ENCODE data around the gene UBE3C.

The UBE3C gene

GRCh38 chr7:157132796-157133195, 5.9 kb upstream of the UBE3C start:
- TF ChIP-seq TAF1 (IDR thresholded peaks at IDR 0.05; ENCODE audit: borderline replicate concordance, insufficient read depth, low read length) = no peak
- no peak for TF ChIP-seq SIN3A (IDR thresholded peaks at IDR 0.05; ENCODE audit: borderline replicate concordance, insufficient read depth, low read length)

- TF ChIP-seq REST (IDR thresholded peaks at IDR 0.05; ENCODE audit: insufficient read depth in 1 of 2, low read depth in 2 of 2, low read length in 2 of 2) (no peak), POLR2AphosphoS5 (IDR thresholded peaks at IDR 0.05; ENCODE audit: low read depth, low read length) (no peak), TAF1 (IDR thresholded peaks at IDR 0.05; ENCODE audit: borderline replicate concordance, insufficient read depth, low read length) (no peak), SIN3A (IDR thresholded peaks at IDR 0.05; ENCODE audit: borderline replicate concordance, insufficient read depth, low read length) (no peak), FOXP2 (optimal IDR thresholded peaks at IDR 0.05; ENCODE audit: borderline replicate concordance, extremely low read depth, extremely low read length, insufficient read depth) (no peak)
These were observed 5.4 kb upstream of the UBE3C start for GRCh38 chr7:157133304-157133703.

DNA sequence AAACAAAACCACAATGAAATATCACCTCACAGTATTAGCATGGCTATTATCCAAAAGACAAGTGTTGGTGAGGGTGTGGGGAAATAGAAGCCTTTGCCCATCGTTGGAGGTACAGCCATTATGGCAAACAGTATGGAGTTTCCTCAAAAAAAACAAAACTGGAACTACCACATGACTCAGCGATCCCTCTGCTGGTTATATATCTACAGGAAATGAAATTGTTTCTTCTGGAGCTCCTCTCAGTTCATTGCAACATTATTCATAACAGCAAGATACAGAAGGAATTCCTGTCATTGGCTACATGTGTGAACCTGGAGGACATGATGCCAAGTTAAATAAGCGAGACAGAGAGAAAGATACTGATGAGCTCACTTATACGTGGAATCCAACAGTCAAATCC, 2.4 kb upstream of the UBE3C start:
- no peak for TF ChIP-seq TAF1 (IDR thresholded peaks at IDR 0.05; ENCODE audit: borderline replicate concordance, insufficient read depth, low read length)
- no peak for TF ChIP-seq REST (IDR thresholded peaks at IDR 0.05; ENCODE audit: insufficient read depth in 1 of 2, low read depth in 2 of 2, low read length in 2 of 2)
- TF ChIP-seq POLR2AphosphoS5 (IDR thresholded peaks at IDR 0.05; ENCODE audit: low read depth, low read length) = no peak
- TF ChIP-seq FOXP2 (optimal IDR thresholded peaks at IDR 0.05; ENCODE audit: borderline replicate concordance, extremely low read depth, extremely low read length, insufficient read depth) = no peak
- TF ChIP-seq SIN3A (IDR thresholded peaks at IDR 0.05; ENCODE audit: borderline replicate concordance, insufficient read depth, low read length) = no peak

DNA sequence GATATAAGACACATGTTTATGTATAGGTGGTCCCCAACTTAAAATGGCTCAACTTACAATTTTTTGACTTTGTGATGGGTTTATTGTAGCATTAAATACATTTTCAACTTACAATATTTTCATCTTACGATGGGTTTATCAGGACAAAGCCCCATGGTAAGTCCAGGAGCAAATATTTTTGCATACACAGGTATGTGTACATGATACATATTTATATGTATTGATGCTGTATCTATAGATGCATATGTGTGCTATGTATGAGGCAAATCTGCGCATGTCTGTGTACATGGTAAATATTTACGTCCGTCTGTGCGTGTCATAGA, 664 bp upstream of the UBE3C start:
- TF ChIP-seq FOXP2 (optimal IDR thresholded peaks at IDR 0.05; ENCODE audit: borderline replicate concordance, extremely low read depth, extremely low read length, insufficient read depth) = no peak
- no peak for TF ChIP-seq TAF1 (IDR thresholded peaks at IDR 0.05; ENCODE audit: borderline replicate concordance, insufficient read depth, low read length)
- TF ChIP-seq SIN3A (IDR thresholded peaks at IDR 0.05; ENCODE audit: borderline replicate concordance, insufficient read depth, low read length) = no peak
- TF ChIP-seq REST (IDR thresholded peaks at IDR 0.05; ENCODE audit: insufficient read depth in 1 of 2, low read depth in 2 of 2, low read length in 2 of 2) = no peak
- no peak for TF ChIP-seq POLR2AphosphoS5 (IDR thresholded peaks at IDR 0.05; ENCODE audit: low read depth, low read length)

DNA sequence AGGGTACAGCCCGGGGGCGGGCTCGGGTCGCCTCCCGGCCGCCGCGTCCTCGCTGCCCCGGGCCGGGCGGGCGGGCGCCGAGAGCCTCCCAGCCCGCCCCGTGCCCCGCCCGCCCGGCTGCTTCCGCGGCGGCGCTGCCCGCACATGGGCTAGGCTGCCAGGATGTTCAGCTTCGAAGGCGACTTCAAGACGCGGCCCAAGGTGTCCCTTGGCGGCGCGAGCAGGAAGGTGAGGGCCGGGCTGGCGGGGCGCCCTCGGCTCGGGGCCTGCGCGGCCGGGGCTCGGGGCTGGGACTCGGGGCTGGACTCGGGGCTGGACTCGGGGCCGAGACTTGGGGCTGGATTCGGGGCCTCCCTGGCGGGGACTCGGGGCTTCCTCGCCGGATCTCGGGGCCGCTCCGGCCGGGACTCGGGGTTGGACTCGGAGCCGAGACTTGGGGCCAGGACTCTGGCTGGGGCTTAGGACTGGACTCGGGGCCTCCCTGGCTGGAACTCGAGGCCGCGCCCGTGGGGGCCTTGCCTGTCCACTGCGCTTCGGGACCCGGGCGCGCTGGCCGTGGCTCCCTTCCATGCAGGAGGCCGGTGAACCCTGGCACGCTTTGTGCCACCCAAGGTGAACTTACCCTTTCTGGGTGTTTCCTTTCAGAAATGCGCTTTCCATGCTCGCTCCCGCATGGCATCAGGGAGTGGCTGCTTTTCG, 534 bp downstream of the UBE3C start:
- TF ChIP-seq FOXP2 (optimal IDR thresholded peaks at IDR 0.05; ENCODE audit: borderline replicate concordance, extremely low read depth, extremely low read length, insufficient read depth) = no peak
- no peak for TF ChIP-seq SIN3A (IDR thresholded peaks at IDR 0.05; ENCODE audit: borderline replicate concordance, insufficient read depth, low read length)
- no peak for TF ChIP-seq REST (IDR thresholded peaks at IDR 0.05; ENCODE audit: insufficient read depth in 1 of 2, low read depth in 2 of 2, low read length in 2 of 2)
- no peak for TF ChIP-seq TAF1 (IDR thresholded peaks at IDR 0.05; ENCODE audit: borderline replicate concordance, insufficient read depth, low read length)
- no peak for TF ChIP-seq POLR2AphosphoS5 (IDR thresholded peaks at IDR 0.05; ENCODE audit: low read depth, low read length)
